Right atrium auricular region (tissue), 2 donors: ENCODE results near the gene ACAA2. TPM values are rescaled to one million over a fixed set of nuclear protein-coding genes. Genes with fewer than 3 reads are reported as not detected.
A peak's percentile ranks its signal among the peaks of the same experiment; 100 is the strongest.
"Not testable (repeated sequence)": the region's sequence is repeated elsewhere in the genome, so short reads cannot be mapped to it uniquely, and the experiment has no call there.

Experiments used
- DNase-seq: peaks from one replicate; pipeline ENCODE4 v3.0.0-alpha.2; 2019; ENCODE audit warnings: low spot score
- H3K27ac ChIP-seq, 2 donors: fragments of 200-600 bp; sonication (generic); 1 replicate in 1 of 2; 2 replicates in 1 of 2; pipeline ENCODE4 v1.5.1; 2016 to 2019
- H3K27me3 ChIP-seq, 2 donors: fragments of 200-600 bp; sonication (generic); one replicate each; pipeline versions ENCODE4 v1.5.1 to v1.6.0; 2017 to 2019
- H3K36me3 ChIP-seq: fragments of 200-600 bp; sonication (generic); one replicate; pipeline ENCODE4 v1.5.1; 2016
- H3K4me1 ChIP-seq, 2 donors: fragments of 200-600 bp; sonication (generic); one replicate each; pipeline versions ENCODE4 v1.5.1 to v1.6.0; 2017 to 2019
- H3K4me3 ChIP-seq, 2 donors: fragments of 200-600 bp; sonication (generic); 1 replicate in 1 of 2; 2 replicates in 1 of 2; pipeline ENCODE4 v1.5.1; 2017 to 2019; ENCODE audit warnings: mild to moderate bottlenecking in 1 of 2, moderate library complexity in 1 of 2
- H3K9me3 ChIP-seq, 2 donors: fragments of 200-600 bp; sonication (generic); one replicate each; pipeline ENCODE4 v1.5.1; 2019
- total RNA-seq, 2 donors: library from RNA; depleted of rRNA; stranded (reverse); fragments of >200 nt; gene quantifications; one replicate each; pipeline ENCODE4 v1.1.0, GENCODE V29; 2016
- TF ChIP-seq, protein P1 (sequence below), 2 donors: fragments of 200-600 bp; sonication (generic); IDR thresholded peaks; one replicate each; pipeline ENCODE4 v1.5.1; 2019; ENCODE audit warnings: antibody characterized with exemption in 2 of 2

ACAA2 gene
- total RNA-seq, 2 donors from 2014 or later: 115 to 149 TPM

DNA sequence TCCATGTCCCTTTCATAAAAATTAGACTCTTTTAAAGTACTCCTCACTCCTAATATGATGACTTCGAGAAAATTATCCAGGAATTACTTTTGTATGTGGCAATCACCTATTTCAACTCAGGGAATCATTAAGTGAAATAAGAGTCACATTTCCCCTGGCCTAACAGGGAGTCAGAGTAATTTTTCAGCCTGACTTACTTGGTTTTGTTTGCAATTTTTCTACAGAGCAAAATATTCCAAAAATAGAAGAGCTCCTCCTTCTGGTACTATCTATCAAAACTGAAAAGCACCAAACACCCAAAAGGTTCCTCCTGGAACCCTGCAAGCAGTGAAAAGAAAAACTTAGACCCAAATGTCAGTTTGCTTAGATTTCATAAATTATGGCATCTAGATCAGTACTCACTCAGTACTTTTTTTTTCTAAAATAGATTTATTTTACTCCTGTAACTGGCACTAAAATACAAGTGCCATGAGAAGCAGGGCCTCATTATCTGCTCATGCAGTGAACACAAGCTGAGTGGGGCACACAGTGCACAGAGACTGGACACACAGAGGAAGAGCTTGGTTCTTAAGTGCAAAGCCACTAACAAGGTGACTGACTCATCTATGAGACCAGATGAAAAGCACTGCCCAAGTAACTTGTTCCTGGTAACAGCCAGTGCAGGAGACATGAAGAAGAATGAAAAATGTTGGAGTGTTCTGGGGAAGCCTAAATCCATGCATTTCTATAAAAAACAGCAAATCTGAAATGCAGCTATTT, 28.7 kb downstream of the ACAA2 start:
- H3K4me3 ChIP-seq: no peak overlapping the region
- no peaks in the 10 kb centered on the region for H3K9me3 ChIP-seq
- no peaks in the 10 kb centered on the region for H3K27me3 ChIP-seq
- no peak for DNase-seq
- H3K27ac ChIP-seq: no peak overlapping the region
- H3K4me1 ChIP-seq: no peaks in the 10 kb centered on the region
- peaks cover 71% of the 10 kb centered on the region for H3K36me3 ChIP-seq
- TF ChIP-seq, protein P1, sequence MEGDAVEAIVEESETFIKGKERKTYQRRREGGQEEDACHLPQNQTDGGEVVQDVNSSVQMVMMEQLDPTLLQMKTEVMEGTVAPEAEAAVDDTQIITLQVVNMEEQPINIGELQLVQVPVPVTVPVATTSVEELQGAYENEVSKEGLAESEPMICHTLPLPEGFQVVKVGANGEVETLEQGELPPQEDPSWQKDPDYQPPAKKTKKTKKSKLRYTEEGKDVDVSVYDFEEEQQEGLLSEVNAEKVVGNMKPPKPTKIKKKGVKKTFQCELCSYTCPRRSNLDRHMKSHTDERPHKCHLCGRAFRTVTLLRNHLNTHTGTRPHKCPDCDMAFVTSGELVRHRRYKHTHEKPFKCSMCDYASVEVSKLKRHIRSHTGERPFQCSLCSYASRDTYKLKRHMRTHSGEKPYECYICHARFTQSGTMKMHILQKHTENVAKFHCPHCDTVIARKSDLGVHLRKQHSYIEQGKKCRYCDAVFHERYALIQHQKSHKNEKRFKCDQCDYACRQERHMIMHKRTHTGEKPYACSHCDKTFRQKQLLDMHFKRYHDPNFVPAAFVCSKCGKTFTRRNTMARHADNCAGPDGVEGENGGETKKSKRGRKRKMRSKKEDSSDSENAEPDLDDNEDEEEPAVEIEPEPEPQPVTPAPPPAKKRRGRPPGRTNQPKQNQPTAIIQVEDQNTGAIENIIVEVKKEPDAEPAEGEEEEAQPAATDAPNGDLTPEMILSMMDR (IDR thresholded peaks at IDR 0.05): peak in 1 of 2 donors; percentile 35

DNA sequence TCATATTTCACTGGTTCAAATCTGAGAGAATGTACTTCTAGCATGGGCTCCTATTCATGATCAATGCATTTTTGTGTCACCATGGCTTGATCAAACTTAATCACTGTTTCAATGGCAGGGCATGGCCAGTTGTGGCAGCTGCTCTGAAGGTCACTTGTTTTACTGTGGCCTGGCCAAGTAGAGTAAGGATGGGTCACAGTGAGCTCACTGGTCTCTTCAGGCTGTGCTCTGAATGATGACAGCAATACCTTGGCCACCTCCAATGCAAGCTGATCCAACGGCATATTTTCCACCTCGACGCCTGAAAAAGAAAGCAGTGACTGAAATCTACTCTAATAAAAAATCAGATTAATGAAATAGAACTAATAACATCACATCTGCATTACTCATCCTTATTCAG, 29.7 kb downstream of the ACAA2 start:
- H3K27me3 ChIP-seq, H3K4me3 ChIP-seq, DNase-seq, H3K9me3 ChIP-seq, H3K27ac ChIP-seq, H3K4me1 ChIP-seq: not testable (repeated sequence)
- H3K36me3 ChIP-seq: peaks cover 63% of the 10 kb centered on the region

DNA sequence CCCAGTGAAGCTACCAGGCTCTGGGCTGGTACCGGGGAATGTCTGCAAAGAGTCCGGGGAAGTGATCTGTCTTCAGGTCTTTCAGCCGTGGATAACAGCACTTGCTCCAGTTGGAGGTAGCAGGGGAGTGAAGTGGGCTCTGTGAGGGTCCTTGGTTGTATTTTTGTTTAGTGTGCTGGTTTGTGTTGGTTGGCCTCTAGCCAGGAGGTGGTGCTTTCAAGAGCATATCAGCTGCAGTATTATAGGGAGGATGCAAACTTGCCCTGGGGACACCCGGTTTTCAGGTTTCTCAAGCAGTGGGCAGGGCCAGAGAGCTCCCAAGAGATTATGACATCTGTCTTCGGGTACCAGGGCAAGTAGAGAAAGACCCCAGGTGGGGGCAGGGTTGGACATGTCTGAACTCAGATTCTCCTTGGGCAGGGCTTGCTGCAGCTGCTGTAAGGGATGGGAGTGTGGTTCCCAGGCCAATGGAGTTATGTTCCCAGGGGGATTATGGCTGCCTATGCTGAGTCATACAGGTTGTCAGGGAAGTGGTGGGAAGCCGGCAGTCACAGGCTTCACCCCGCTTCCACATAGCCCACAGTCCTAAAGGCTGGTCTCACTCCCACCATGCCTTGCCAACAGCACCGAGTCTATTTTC, 34.4 kb downstream of the ACAA2 start:
- no peaks in the 10 kb centered on the region for H3K4me1 ChIP-seq
- no peaks in the 10 kb centered on the region for H3K9me3 ChIP-seq
- no peak for DNase-seq
- no peak overlapping the region for H3K27ac ChIP-seq
- peaks cover 34% of the 10 kb centered on the region for H3K36me3 ChIP-seq
- no peaks in the 10 kb centered on the region for H3K27me3 ChIP-seq
- no peak overlapping the region for H3K4me3 ChIP-seq
- TF ChIP-seq, protein P1 (IDR thresholded peaks at IDR 0.05): no peak

DNA sequence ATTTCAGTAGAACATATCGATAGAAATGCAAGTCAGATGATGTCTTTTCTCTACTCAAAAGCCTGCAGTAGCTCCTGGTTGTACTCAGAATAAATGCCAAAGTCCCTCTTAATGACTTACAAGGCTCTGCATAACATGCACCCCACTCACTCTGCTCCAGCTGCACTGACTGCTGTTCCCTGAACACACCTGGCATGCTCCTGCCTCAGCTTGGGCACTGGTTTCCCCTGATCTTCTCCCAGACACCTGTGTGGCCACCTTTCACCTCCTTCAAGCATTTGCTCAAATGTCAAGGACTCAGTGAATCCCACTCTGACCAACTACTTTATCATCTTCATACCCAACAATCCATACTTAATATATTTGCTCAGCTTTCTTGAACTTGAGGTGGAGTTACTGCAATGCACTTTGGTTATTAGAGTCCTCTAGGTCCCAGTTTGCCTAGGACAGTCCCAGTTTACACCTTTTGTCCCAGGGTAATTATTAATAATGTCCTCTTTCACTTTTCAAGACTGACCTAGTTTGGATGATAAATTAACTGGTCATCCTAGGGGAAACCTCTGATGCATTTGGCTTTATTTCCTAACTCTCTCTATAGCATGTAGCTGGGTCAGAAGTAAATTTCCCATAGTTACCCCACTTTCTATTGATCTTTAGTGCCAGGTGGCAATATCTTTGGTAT, 44.1 kb downstream of the ACAA2 start:
- Histone ChIP-seq H3K9me3 (no peaks in the 10 kb centered on the region), H3K36me3 (no peaks in the 10 kb centered on the region), H3K4me3 (no peak overlapping the region), H3K27ac (no peak overlapping the region), H3K27me3 (no peaks in the 10 kb centered on the region), H3K4me1 (no peaks in the 10 kb centered on the region)
- no peak for DNase-seq
- TF ChIP-seq, protein P1 (IDR thresholded peaks at IDR 0.05): no peak

DNA sequence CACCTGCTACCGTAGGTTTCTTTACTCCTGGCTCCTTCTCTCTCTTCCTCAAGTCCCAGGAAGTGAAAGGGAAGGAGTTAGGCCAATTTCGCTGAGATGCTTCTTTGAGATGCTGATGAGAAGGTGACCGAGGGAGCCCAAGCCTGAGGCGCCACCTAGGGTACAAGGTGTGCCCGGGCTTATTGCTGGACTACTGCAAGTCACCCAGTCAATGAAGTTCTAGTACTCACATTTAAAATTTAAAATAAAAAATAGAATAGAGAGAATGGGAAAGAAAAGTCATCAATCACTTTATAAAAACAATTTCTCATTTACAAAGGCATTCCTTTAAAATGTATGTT, 45.3 kb downstream of the ACAA2 start:
- Histone ChIP-seq H3K4me3 (no peak overlapping the region), H3K9me3 (no peaks in the 10 kb centered on the region), H3K27ac (no peak overlapping the region), H3K4me1 (no peaks in the 10 kb centered on the region), H3K36me3 (no peaks in the 10 kb centered on the region), H3K27me3 (no peaks in the 10 kb centered on the region)
- TF ChIP-seq, protein P1 (IDR thresholded peaks at IDR 0.05): peak in 1 of 2 donors; percentile 58
- DNase-seq: no peak
